Heart right ventricle (tissue), 16 donors: ENCODE data around the gene STK4. TPM values are rescaled to one million over a fixed set of nuclear protein-coding genes. Genes with fewer than 3 reads are reported as not detected.

Source experiments
- ATAC-seq, 8 donors: fragments of 200-7000 bp; cut with Tn5 transposase; one replicate each; pipeline ENCODE4 v1.9.1; 2020; ENCODE audit warnings: mild to moderate bottlenecking in 8 of 8, moderate library complexity in 8 of 8, moderate number of reproducible peaks in 1 of 8
- DNase-seq, 2 donors: peaks; one replicate each; pipeline ENCODE4 v3.0.0-alpha.2; 2020
- H3K27ac ChIP-seq, 10 donors: fragments of 200-600 bp; sonication (generic) in 2 of 10; one replicate each; pipeline versions ENCODE4 v1.5.0 to v1.8.0; 2020 to 2022; ENCODE audit warnings: mild to moderate bottlenecking in 3 of 10
- H3K27me3 ChIP-seq, 7 donors: fragments of 200-600 bp; one replicate each; pipeline ENCODE4 v1.8.0; 2021 to 2022; ENCODE audit warnings: mild to moderate bottlenecking in 2 of 7
- H3K36me3 ChIP-seq, 9 donors: fragments of 200-600 bp; sonication (generic) in 1 of 9; one replicate each; pipeline versions ENCODE4 v1.5.0 to v1.8.0; 2020 to 2022; ENCODE audit warnings: mild to moderate bottlenecking in 2 of 9
- H3K4me1 ChIP-seq, 9 donors: fragments of 200-600 bp; sonication (generic) in 1 of 9; one replicate each; pipeline versions ENCODE4 v1.5.0 to v1.8.0; 2020 to 2022; ENCODE audit warnings: mild to moderate bottlenecking in 4 of 9
- H3K4me3 ChIP-seq, 10 donors: fragments of 200-600 bp; sonication (generic) in 2 of 10; one replicate each; pipeline versions ENCODE4 v1.5.0 to v1.8.0; 2020 to 2022; ENCODE audit warnings: mild to moderate bottlenecking in 7 of 10, moderate library complexity in 2 of 10
- H3K9me3 ChIP-seq, 11 donors: fragments of 200-600 bp in 10 of 11; sonication (generic) in 2 of 11; one replicate each; pipeline versions ENCODE4 v1.5.0 to v1.8.0; 2013 to 2022; ENCODE audit warnings: mild to moderate bottlenecking in 2 of 11, control low read depth in 1 of 11, moderate library complexity in 1 of 11
- WGBS, 2 donors: extraction: QIAGEN DNeasy Blood & Tissue Kit; methylation state at CpG; one replicate each; pipeline ENCODE4 v1.1.7; 2013; ENCODE audit warnings: inconsistent platforms in 1 of 2; 5-methylcytosine and 5-hydroxymethylcytosine counted together
- intact Hi-C, 10 donors: fragments of 100-400 bp; cut with DNase I; formaldehyde crosslinking; loops; one replicate each; pipeline versions ENCODE4 v1.11.1 to v1.14.2; 2022
- polyA plus RNA-seq, 2 donors: library from polyadenylated mRNA; stranded (reverse); fragments of 200-250 nt; gene quantifications; one replicate each; pipeline ENCODE4 v1.2.3, GENCODE V29; 2013
- total RNA-seq, 10 donors: library from RNA; stranded (reverse); fragmentation: NEBNext Ultra II Directional in 3 of 10; extraction: Animal tissue kit (Norgen Biotek cat#: 25700) in 3 of 10; gene quantifications; one replicate each; pipeline versions ENCODE4 v1.2.1 to v1.2.4, GENCODE V29; 2021 to 2023
- TF ChIP-seq, protein P1 (sequence below), 9 donors: fragments of 200-600 bp; sonication (generic) in 2 of 9; IDR thresholded peaks; one replicate each; pipeline versions ENCODE4 v1.5.0 to v1.8.0; 2021 to 2022; ENCODE audit warnings: antibody characterized with exemption in 9 of 9, mild to moderate bottlenecking in 5 of 9, moderate library complexity in 1 of 9
- donor health status: Arrhythmogenic right ventricular cardiomyopathy.
- donor health status: ischemic (EF 13 %, LVEDD 7.1; RV severe dilation, severe dysfunction).
- donor health status: healthy with polysubstance abuse.
- donor health status: DM: no; HTN: yes; CAD: no.
- donor health status: DM: no; HTN: no; CAD: no.
- donor health status: ischemic (EF 25% LVEDD 6.9; RV normal size, moderate dysfunction).
- donor health status: ischemic (EF 25% LVEDD 5.7; RV mildly dilated, moderate dysfunction).
- donor health status: healthy.
- donor health status: DM: yes; HTN: yes; CAD: no.
- donor health status: Ischemic cardiomyopathy.
- donor health status: ischemic (EF 35%, LVEDD 5.7; RV mildly dilated, moderate dysfunction).
- donor health status: nonischemic (EF 11% LVEDD 7.7; RV severe dilation, severe dysfunction).
- donor health status: DM: yes; HTN: yes; CAD: no.
- donor health status: PGD.
- donor health status: ischemic (EF 29% LVEDD 5.4; RV normal size, mild dysfunction).
- donor health status: nonischemic (EF 23%, LVEDD 6.1; RV moderate dilation, normal function).

STK4 gene
- total and polyA plus RNA-seq, 12 donors, result 3.7 to 18.1 (median 8.1) TPM

DNA sequence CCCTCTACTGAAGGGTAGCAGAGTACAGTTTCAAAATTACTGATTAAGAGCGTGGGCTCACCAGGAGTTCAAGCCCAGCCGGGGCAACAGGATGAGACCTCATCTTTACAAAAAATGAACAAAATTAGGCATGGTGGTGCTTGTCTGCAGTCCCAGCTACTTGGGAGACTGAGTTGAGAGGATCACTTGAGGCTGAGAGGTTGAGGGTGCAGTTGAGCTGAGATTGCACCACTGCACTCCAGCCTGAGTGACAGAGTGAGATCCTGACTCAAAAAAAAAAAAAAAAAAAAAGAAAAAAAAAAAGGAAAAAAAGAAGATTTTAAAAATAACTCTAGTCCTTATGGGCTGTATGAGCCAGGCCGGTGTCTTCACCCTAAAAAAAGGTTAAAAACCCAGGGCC lies 37.7 kb upstream of the STK4 start:
- no peak for DNase-seq
- H3K4me3 ChIP-seq, result no peak overlapping the region
- intact Hi-C loops, result no loop called here
- peaks cover 0 to 27% (median 0%) of the 10 kb centered on the region in 9 donors for H3K36me3 ChIP-seq
- TF ChIP-seq, protein P1, sequence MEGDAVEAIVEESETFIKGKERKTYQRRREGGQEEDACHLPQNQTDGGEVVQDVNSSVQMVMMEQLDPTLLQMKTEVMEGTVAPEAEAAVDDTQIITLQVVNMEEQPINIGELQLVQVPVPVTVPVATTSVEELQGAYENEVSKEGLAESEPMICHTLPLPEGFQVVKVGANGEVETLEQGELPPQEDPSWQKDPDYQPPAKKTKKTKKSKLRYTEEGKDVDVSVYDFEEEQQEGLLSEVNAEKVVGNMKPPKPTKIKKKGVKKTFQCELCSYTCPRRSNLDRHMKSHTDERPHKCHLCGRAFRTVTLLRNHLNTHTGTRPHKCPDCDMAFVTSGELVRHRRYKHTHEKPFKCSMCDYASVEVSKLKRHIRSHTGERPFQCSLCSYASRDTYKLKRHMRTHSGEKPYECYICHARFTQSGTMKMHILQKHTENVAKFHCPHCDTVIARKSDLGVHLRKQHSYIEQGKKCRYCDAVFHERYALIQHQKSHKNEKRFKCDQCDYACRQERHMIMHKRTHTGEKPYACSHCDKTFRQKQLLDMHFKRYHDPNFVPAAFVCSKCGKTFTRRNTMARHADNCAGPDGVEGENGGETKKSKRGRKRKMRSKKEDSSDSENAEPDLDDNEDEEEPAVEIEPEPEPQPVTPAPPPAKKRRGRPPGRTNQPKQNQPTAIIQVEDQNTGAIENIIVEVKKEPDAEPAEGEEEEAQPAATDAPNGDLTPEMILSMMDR (IDR thresholded peaks at IDR 0.05), result no peak
- H3K9me3 ChIP-seq, result no peaks in the 10 kb centered on the region
- H3K27me3 ChIP-seq, result no peaks in the 10 kb centered on the region
- 80 to 87% methylated on average over 3 of the region's 3 CpGs for WGBS, 2 donors
- no peak for ATAC-seq
- no peaks in the 10 kb centered on the region for H3K4me1 ChIP-seq
- no peak overlapping the region for H3K27ac ChIP-seq

DNA sequence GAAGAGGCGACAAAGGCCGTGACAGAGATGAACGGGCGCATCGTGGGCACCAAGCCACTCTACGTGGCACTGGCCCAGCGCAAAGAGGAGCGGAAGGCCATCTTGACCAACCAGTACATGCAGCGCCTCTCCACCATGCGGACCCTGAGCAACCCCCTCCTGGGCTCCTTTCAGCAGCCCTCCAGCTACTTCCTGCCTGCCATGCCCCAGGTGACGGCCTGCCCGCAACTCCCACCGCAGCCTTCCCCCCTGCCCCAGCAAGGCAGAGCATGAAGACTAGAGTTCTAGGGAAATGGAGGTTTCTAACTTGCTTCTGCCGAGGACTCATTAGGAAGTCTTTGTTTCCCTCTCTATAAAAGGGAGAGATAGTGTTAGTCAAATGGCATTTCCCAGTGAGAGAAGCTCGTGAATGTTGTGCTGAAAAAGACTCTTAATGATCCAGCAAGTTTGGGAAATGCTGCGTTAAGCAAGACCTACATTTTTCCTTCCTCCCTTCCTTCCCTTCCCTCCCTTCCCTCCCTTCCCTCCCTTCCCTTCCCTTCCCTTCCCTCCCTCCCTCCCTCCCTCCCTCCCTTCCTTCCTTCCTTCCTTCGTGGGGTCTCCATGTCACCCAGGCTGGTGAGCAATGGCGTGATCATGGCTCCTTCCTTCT lies 35.7 kb upstream of the STK4 start:
- Histone ChIP-seq H3K27ac (no peak overlapping the region), H3K4me3 (no peak overlapping the region), H3K9me3 (no peaks in the 10 kb centered on the region), H3K36me3 (peaks cover 0 to 32% (median 0%) of the 10 kb centered on the region in 9 donors), H3K27me3 (no peaks in the 10 kb centered on the region), H3K4me1 (no peaks in the 10 kb centered on the region)
- ATAC-seq, result no peak
- intact Hi-C loops, result no loop called here
- DNase-seq, result no peak
- TF ChIP-seq, protein P1 (IDR thresholded peaks at IDR 0.05), result no peak
- 89 to 93% methylated on average over 17 to 18 of the region's 18 CpGs for WGBS, 2 donors

DNA sequence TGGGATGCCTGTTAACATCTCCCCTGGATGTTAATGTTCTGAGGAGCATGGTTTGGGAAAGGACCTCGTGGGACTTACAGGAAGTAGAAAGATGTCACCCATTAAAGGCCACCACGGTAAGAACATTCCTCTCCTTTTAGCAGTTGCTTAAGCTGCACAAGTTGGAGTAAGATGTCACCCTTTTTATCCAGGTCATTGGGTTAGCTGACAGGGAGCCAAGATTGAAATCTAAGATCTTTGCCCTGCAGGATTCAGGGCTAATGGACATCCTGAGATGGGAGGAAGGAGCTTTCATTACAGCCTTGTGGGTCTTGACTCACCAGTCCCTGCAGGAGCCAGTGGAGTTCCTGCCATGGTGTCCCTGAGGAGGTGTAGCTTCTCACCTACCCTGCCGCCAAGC lies 34.4 kb upstream of the STK4 start:
- Histone ChIP-seq H3K4me1 (no peaks in the 10 kb centered on the region), H3K27me3 (no peaks in the 10 kb centered on the region), H3K9me3 (no peaks in the 10 kb centered on the region), H3K4me3 (no peak overlapping the region), H3K36me3 (peaks cover 0 to 45% (median 0%) of the 10 kb centered on the region in 9 donors), H3K27ac (no peak overlapping the region)
- DNase-seq (no peak), ATAC-seq (no peak)
- WGBS, 2 donors, result 83% methylated on average over 3 of the region's 3 CpGs
- intact Hi-C loops, result no loop called here
- TF ChIP-seq, protein P1 (IDR thresholded peaks at IDR 0.05), result no peak

DNA sequence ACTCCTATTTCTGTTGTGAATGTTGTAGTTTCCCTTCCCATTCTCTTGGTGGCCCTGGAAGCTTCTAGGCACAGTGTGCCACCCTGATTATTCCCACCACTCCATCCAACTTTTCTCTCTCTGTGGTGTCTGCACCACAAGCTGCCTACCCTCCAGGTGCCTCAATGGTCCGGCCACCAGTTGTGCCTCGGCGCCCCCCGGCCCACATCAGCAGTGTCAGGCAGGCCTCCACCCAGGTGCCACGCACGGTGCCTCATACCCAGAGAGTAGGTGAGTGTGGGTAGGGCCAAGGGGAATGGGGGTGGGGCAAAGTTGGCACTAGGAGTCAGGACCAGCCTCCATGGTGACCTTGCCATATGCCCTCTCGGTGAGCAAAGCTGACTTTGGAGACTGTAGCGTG lies 33.4 kb upstream of the STK4 start:
- H3K9me3 ChIP-seq, result no peaks in the 10 kb centered on the region
- H3K36me3 ChIP-seq, result peaks cover 0 to 47% (median 0%) of the 10 kb centered on the region in 9 donors
- 97 to 98% methylated on average over 8 of the region's 8 CpGs for WGBS, 2 donors
- TF ChIP-seq, protein P1 (IDR thresholded peaks at IDR 0.05), result no peak
- intact Hi-C loops, result no loop called here
- no peak overlapping the region for H3K4me3 ChIP-seq
- ATAC-seq, result no peak
- H3K27me3 ChIP-seq, result no peaks in the 10 kb centered on the region
- DNase-seq, result no peak
- H3K4me1 ChIP-seq, result no peaks in the 10 kb centered on the region
- no peak overlapping the region for H3K27ac ChIP-seq
